Measurements from ENCODE around the gene GPR107. TPM values are rescaled to one million over a fixed set of nuclear protein-coding genes. Genes with fewer than 3 reads are reported as not detected.
"Not testable (repeated sequence)": the region's sequence is repeated elsewhere in the genome, so short reads cannot be mapped to it uniquely, and the experiment has no call there.

GPR107 gene
- polyA plus RNA-seq, 2 of the 4 experiments (the other 2 are of a cell fraction): 28.1 to 45.1 TPM

GRCh38 chr9:130008538-130008937 is 45.2 kb upstream of the GPR107 start:
- TF ChIP-seq ZFP36 (IDR thresholded peaks at IDR 0.05; ENCODE audit: borderline replicate concordance, partially characterized antibody) (no peak), MAX (IDR thresholded peaks at IDR 0.05) (no peak), CTCF (IDR thresholded peaks at IDR 0.05) (no peak), RFX5 (IDR thresholded peaks at IDR 0.05) (no peak), CHD4 (IDR thresholded peaks at IDR 0.05; ENCODE audit: borderline replicate concordance) (no peak), USF2 (IDR thresholded peaks at IDR 0.05) (no peak), BHLHE40 (IDR thresholded peaks at IDR 0.05; ENCODE audit: low read depth, low read length) (no peak), ZSCAN20 (CRISPR knock-in tag; IDR thresholded peaks at IDR 0.05) (no peak), HOXB5 (CRISPR knock-in tag; IDR thresholded peaks at IDR 0.05) (no peak), TP53 (CRISPR knock-in tag; IDR thresholded peaks at IDR 0.05) (no peak)

GRCh38 chr9:130009546-130009945 is 44.2 kb upstream of the GPR107 start:
- ATAC-seq; FAIRE-seq; H3K4me3 ChIP-seq; H3K9me3 ChIP-seq; H3K27ac ChIP-seq; H3K4me2 ChIP-seq; DNase-seq (ENCODE audit: low read depth in 1 of 2, low spot score in 1 of 2); POLR2A ChIA-PET; H3K4me1 ChIP-seq: not testable (repeated sequence)
- CTCF ChIA-PET: interaction anchor here (0.6 to 1.8 kb wide), 2 partner anchors 37 to 124 kb away, joined by 3 to 6 read pairs; no protein-coding TSS in a partner anchor
- WGBS (ENCODE audit: missing lambda C conversion rate): 92% methylated on average over 10 of the region's 10 CpGs

More at GRCh38 chr9:130008538-130008937, 45.2 kb upstream of the GPR107 start:
- Histone ChIP-seq H3K27ac (no peak overlapping the region), H3K4me2 (no peak overlapping the region), H3K4me1 (no peaks in the 10 kb centered on the region), H3K9me3 (0 out of 3 replicates have a peak, but pooled peaks cover 3% of the 10 kb centered on the region), H3K4me3 (no peak overlapping the region)
- POLR2A ChIA-PET: no interaction called here
- FAIRE-seq (no peak), DNase-seq (ENCODE audit: low read depth in 1 of 2, low spot score in 1 of 2) (no peak), ATAC-seq (no peak)
- CTCF ChIA-PET: interaction anchor here (0.7 to 1.8 kb wide), 2 partner anchors 21 to 123 kb away, joined by 3 to 6 read pairs; no protein-coding TSS in a partner anchor
- WGBS (ENCODE audit: missing lambda C conversion rate): 90% methylated on average over 5 of the region's 5 CpGs

GRCh38 chr9:130010151-130010988 is 43.3 kb upstream of the GPR107 start:
- ChIA-PET POLR2A (no interaction called here), CTCF (no interaction called here)
- H3K27ac ChIP-seq: no peak overlapping the region
- FAIRE-seq (no peak), DNase-seq (ENCODE audit: low read depth in 1 of 2, low spot score in 1 of 2) (no peak), ATAC-seq (no peak)
- TF ChIP-seq ESRRA (IDR thresholded peaks at IDR 0.05; ENCODE audit: borderline replicate concordance, low read length) (no peak), ELK1 (IDR thresholded peaks at IDR 0.05; ENCODE audit: low read depth, low read length) (no peak), MYC (IDR thresholded peaks at IDR 0.05; ENCODE audit: borderline replicate concordance, low read length) (no peak), PHF8 (IDR thresholded peaks at IDR 0.05; ENCODE audit: borderline replicate concordance, low read depth) (no peak), SREBF2 (IDR thresholded peaks at IDR 0.05) (no peak), CHD4 (IDR thresholded peaks at IDR 0.05; ENCODE audit: borderline replicate concordance) (no peak), HES2 (IDR thresholded peaks at IDR 0.05) (no peak), ATOH8 (CRISPR knock-in tag; IDR thresholded peaks at IDR 0.05; ENCODE audit: low read depth) (no peak), ZC3H11A (IDR thresholded peaks at IDR 0.05) (no peak), FOSL2 (IDR thresholded peaks at IDR 0.05) (no peak), FOSL2 (CRISPR knock-in tag; IDR thresholded peaks at IDR 0.05) (no peak)
- no peak overlapping the region for H3K4me3 ChIP-seq
- WGBS (ENCODE audit: missing lambda C conversion rate): 90% methylated on average over 5 of the region's 5 CpGs
- no peak overlapping the region for H3K4me2 ChIP-seq
- H3K4me1 ChIP-seq: no peaks in the 10 kb centered on the region
- 0 out of 3 replicates have a peak, but pooled peaks cover 3% of the 10 kb centered on the region for H3K9me3 ChIP-seq

Data from A549 (cell line).